ENCODE data around the gene CDK5R1. TPM values are rescaled to one million over a fixed set of nuclear protein-coding genes. Genes with fewer than 3 reads are reported as not detected.
A peak's percentile ranks its signal among the peaks of the same experiment; 100 is the strongest.
"Not testable (repeated sequence)": the region's sequence is repeated elsewhere in the genome, so short reads cannot be mapped to it uniquely, and the experiment has no call there.

CDK5R1 gene
- total RNA-seq, 5 donors from 2014 or later (not counting 1 experiment from before 2014, with no cell fraction given) = 8.1 to 23.8 (median 14.7) TPM

DNA sequence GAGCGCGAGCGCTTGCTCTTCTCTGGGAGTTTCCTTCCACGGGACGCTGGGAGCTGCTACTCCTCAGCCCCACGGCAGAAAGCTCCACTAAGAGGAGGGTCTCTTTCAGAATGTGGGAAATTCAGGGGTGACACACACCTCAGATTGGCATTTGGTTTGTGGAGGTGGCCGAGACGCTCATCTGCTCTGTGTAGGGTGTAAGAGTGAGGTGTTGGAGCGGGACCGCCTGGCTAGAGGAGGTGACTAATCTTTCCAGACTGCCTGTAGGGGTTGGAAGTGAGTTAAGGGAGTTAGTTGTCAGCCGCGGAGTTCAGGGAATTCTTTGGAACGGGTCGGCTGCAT, 41.7 kb upstream of the CDK5R1 start:
- WGBS (ENCODE audit: insufficient coverage) = 0% methylated on average over 10 of the region's 14 CpGs
- no peak for ATAC-seq (replicated peaks in 1 of 4)
- CTCF ChIA-PET = interaction anchor here (0.9 to 6.5 kb wide), 5 partner anchors 18 to 509 kb away, joined by 3 to 63 read pairs (median 8); partner anchors contain the start of gene CDK5R1 (in 1 of the 2)

GRCh38 chr17:32445497-32445896, 41.3 kb upstream of the CDK5R1 start:
- Mint-ChIP-seq H3K9me3 (no peaks in the 10 kb centered on the region), H3K4me3 (peak overlapping the region; percentile 87 to 93 (median 90)), H3K27me3 (no peaks in the 10 kb centered on the region), H3K36me3 (peaks cover 26% of the 10 kb centered on the region), H3K4me1 (peaks cover 33 to 49% (median 44%) of the 10 kb centered on the region in 3 donors), H3K27ac (peak overlapping the region; percentile 75 to 81)
- H3K27ac ChIP-seq (ENCODE audit: low read length) = no peak overlapping the region
- POLR2A ChIA-PET = no interaction called here
- H3K9me3 ChIP-seq = no peaks in the 10 kb centered on the region
- CTCF ChIA-PET = interaction anchor here in 1 of 2 donors (2.0 to 6.5 kb wide), 3 partner anchors 17 to 163 kb away, joined by 8 to 63 read pairs (median 12); partner anchors contain the start of gene CDK5R1
- 4% methylated on average over 3 of the region's 6 CpGs for WGBS (ENCODE audit: insufficient coverage)
- H3K27me3 ChIP-seq (replicated peaks in 1 of 2; ENCODE audit: control insufficient read depth in 2 of 2, extremely low read depth in 1 of 2, insufficient read depth in 2 of 2, low read length in 1 of 2) = no peaks in the 10 kb centered on the region
- peak overlapping the region; percentile 82 to 94 for H3K4me3 ChIP-seq (ENCODE audit: control insufficient read depth in 1 of 2, extremely low read depth in 1 of 2, low read length in 1 of 2)
- DNase-seq (no peak), ATAC-seq (replicated peaks in 1 of 4) (no peak)
- peaks cover 6 to 18% of the 10 kb centered on the region in 2 donors for H3K36me3 ChIP-seq (ENCODE audit: control insufficient read depth in 2 of 2, extremely low read depth in 1 of 2, insufficient read depth in 1 of 2, low read length in 1 of 2)
- H3K4me1 ChIP-seq (ENCODE audit: control insufficient read depth in 1 of 2, extremely low read depth in 1 of 2, insufficient read depth in 2 of 2, low read length in 2 of 2) = peaks cover 12 to 21% of the 10 kb centered on the region in 2 experiments

More for the DNA sequence above, 41.7 kb upstream of the CDK5R1 start:
- Histone ChIP-seq H3K27me3 (replicated peaks in 1 of 2; ENCODE audit: control insufficient read depth in 2 of 2, extremely low read depth in 1 of 2, insufficient read depth in 2 of 2, low read length in 1 of 2) (no peaks in the 10 kb centered on the region), H3K9me3 (no peaks in the 10 kb centered on the region), H3K4me1 (ENCODE audit: control insufficient read depth in 1 of 2, extremely low read depth in 1 of 2, insufficient read depth in 2 of 2, low read length in 2 of 2) (peaks cover 12 to 21% of the 10 kb centered on the region in 2 experiments), H3K4me3 (ENCODE audit: control insufficient read depth in 1 of 2, extremely low read depth in 1 of 2, low read length in 1 of 2) (peak overlapping the region; percentile 82 to 94), H3K36me3 (ENCODE audit: control insufficient read depth in 2 of 2, extremely low read depth in 1 of 2, insufficient read depth in 1 of 2, low read length in 1 of 2) (peaks cover 6 to 18% of the 10 kb centered on the region in 2 donors), H3K27ac (ENCODE audit: low read length) (peak overlapping the region; percentile 56)
- H3K9me3 Mint-ChIP-seq = no peaks in the 10 kb centered on the region
- no peaks in the 10 kb centered on the region for H3K27me3 Mint-ChIP-seq
- H3K36me3 Mint-ChIP-seq = peaks cover 25% of the 10 kb centered on the region
- peaks cover 31 to 47% (median 42%) of the 10 kb centered on the region in 3 donors for H3K4me1 Mint-ChIP-seq
- POLR2A ChIA-PET = no interaction called here
- peak overlapping the region; percentile 87 to 93 (median 90) for H3K4me3 Mint-ChIP-seq
- H3K27ac Mint-ChIP-seq = peak overlapping the region; percentile 75 to 81
- peak in 6 of 35 experiments; percentile 0 to 38 (median 4) for DNase-seq

GRCh38 chr17:32445971-32446370, 40.8 kb upstream of the CDK5R1 start:
- ATAC-seq (replicated peaks in 1 of 4) (no peak), DNase-seq (no peak)
- peaks cover 6 to 23% of the 10 kb centered on the region in 2 donors for H3K36me3 ChIP-seq (ENCODE audit: control insufficient read depth in 2 of 2, extremely low read depth in 1 of 2, insufficient read depth in 1 of 2, low read length in 1 of 2)
- H3K4me3 Mint-ChIP-seq = peak overlapping the region; percentile 87 to 93 (median 90)
- H3K9me3 ChIP-seq = no peaks in the 10 kb centered on the region
- H3K4me1 Mint-ChIP-seq = peaks cover 37 to 50% (median 47%) of the 10 kb centered on the region in 3 donors
- 56% methylated on average over 1 of the region's 2 CpGs for WGBS (ENCODE audit: insufficient coverage)
- H3K4me1 ChIP-seq (ENCODE audit: control insufficient read depth in 1 of 2, extremely low read depth in 1 of 2, insufficient read depth in 2 of 2, low read length in 2 of 2) = peaks cover 12 to 21% of the 10 kb centered on the region in 2 experiments
- H3K4me3 ChIP-seq (ENCODE audit: control insufficient read depth in 1 of 2, extremely low read depth in 1 of 2, low read length in 1 of 2) = no peak overlapping the region
- no peaks in the 10 kb centered on the region for H3K9me3 Mint-ChIP-seq
- no peaks in the 10 kb centered on the region for H3K27me3 ChIP-seq (replicated peaks in 1 of 2; ENCODE audit: control insufficient read depth in 2 of 2, extremely low read depth in 1 of 2, insufficient read depth in 2 of 2, low read length in 1 of 2)
- H3K36me3 Mint-ChIP-seq = peaks cover 27% of the 10 kb centered on the region
- CTCF ChIA-PET = interaction anchor here in 1 of 2 donors (6.5 kb wide), 1 partner anchor 17 kb away, joined by 63 read pairs; no protein-coding TSS in a partner anchor
- POLR2A ChIA-PET = no interaction called here
- no peaks in the 10 kb centered on the region for H3K27me3 Mint-ChIP-seq
- no peak overlapping the region for H3K27ac ChIP-seq (ENCODE audit: low read length)
- peak overlapping the region in 1 of 2 donors; percentile 75 for H3K27ac Mint-ChIP-seq

GRCh38 chr17:32446949-32447348, 39.8 kb upstream of the CDK5R1 start:
- ChIA-PET CTCF (interaction anchor here (0.7 to 6.5 kb wide), 2 partner anchors 16 to 935 kb away, joined by 3 to 63 read pairs; no protein-coding TSS in a partner anchor), POLR2A (no interaction called here)
- H3K4me3 ChIP-seq (ENCODE audit: control insufficient read depth in 1 of 2, extremely low read depth in 1 of 2, low read length in 1 of 2) = no peak overlapping the region
- peaks cover 42 to 52% (median 52%) of the 10 kb centered on the region in 3 donors for H3K4me1 Mint-ChIP-seq
- peaks cover 12 to 21% of the 10 kb centered on the region in 2 experiments for H3K4me1 ChIP-seq (ENCODE audit: control insufficient read depth in 1 of 2, extremely low read depth in 1 of 2, insufficient read depth in 2 of 2, low read length in 2 of 2)
- H3K9me3 ChIP-seq = no peaks in the 10 kb centered on the region
- H3K27ac ChIP-seq (ENCODE audit: low read length) = no peak overlapping the region
- H3K27me3 Mint-ChIP-seq = no peaks in the 10 kb centered on the region
- DNase-seq = no peak
- H3K27ac Mint-ChIP-seq = no peak overlapping the region
- WGBS (ENCODE audit: insufficient coverage) = 100% methylated on average over 2 of the region's 2 CpGs
- H3K9me3 Mint-ChIP-seq = no peaks in the 10 kb centered on the region
- no peak for ATAC-seq (replicated peaks in 1 of 4)
- peaks cover 27% of the 10 kb centered on the region for H3K36me3 Mint-ChIP-seq
- peaks cover 6 to 32% of the 10 kb centered on the region in 2 donors for H3K36me3 ChIP-seq (ENCODE audit: control insufficient read depth in 2 of 2, extremely low read depth in 1 of 2, insufficient read depth in 1 of 2, low read length in 1 of 2)
- H3K4me3 Mint-ChIP-seq = peak overlapping the region in 2 of 3 donors; percentile 21 to 93
- H3K27me3 ChIP-seq (replicated peaks in 1 of 2; ENCODE audit: control insufficient read depth in 2 of 2, extremely low read depth in 1 of 2, insufficient read depth in 2 of 2, low read length in 1 of 2) = no peaks in the 10 kb centered on the region

DNA sequence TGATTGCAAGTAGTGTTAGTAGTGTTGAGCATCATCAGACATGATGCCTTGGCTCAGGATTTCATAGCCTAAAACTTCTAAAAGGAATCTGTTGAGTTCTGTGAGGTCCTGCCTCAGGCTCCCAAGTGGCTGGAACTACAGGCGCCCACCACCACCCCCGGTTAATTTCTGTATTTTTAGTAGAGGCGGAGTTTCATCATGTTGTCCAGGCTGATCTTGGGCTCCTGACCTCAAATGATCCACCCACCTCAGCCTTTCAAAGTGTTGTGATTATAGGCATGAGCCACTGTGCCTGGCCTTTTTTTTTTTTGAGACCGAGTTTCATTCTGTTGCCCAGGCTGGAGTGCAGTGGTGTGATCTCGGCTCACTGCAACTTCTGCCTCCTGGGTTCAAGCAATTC, 36.8 kb upstream of the CDK5R1 start:
- POLR2A ChIA-PET = no interaction called here
- H3K4me3 Mint-ChIP-seq = no peak overlapping the region
- no peaks in the 10 kb centered on the region for H3K27me3 Mint-ChIP-seq
- ATAC-seq (replicated peaks in 1 of 4) (no peak), DNase-seq (no peak)
- H3K27ac Mint-ChIP-seq = no peak overlapping the region
- CTCF ChIA-PET = interaction anchor here (1.5 to 6.5 kb wide), 2 partner anchors 12 to 13 kb away, joined by 5 to 63 read pairs; no protein-coding TSS in a partner anchor
- peaks cover 53 to 69% (median 58%) of the 10 kb centered on the region in 3 donors for H3K4me1 Mint-ChIP-seq
- H3K27ac ChIP-seq (ENCODE audit: low read length) = no peak overlapping the region
- H3K4me1 ChIP-seq (ENCODE audit: control insufficient read depth in 1 of 2, extremely low read depth in 1 of 2, insufficient read depth in 2 of 2, low read length in 2 of 2) = peaks cover 12 to 13% of the 10 kb centered on the region in 2 experiments
- WGBS (ENCODE audit: insufficient coverage) = 100% methylated on average over 1 of the region's 5 CpGs
- H3K4me3 ChIP-seq (ENCODE audit: control insufficient read depth in 1 of 2, extremely low read depth in 1 of 2, low read length in 1 of 2) = no peak overlapping the region
- no peaks in the 10 kb centered on the region for H3K9me3 ChIP-seq
- no peaks in the 10 kb centered on the region for H3K9me3 Mint-ChIP-seq
- peaks cover 55% of the 10 kb centered on the region for H3K36me3 Mint-ChIP-seq
- H3K27me3 ChIP-seq (replicated peaks in 1 of 2; ENCODE audit: control insufficient read depth in 2 of 2, extremely low read depth in 1 of 2, insufficient read depth in 2 of 2, low read length in 1 of 2) = no peaks in the 10 kb centered on the region
- peaks cover 10 to 58% of the 10 kb centered on the region in 2 donors for H3K36me3 ChIP-seq (ENCODE audit: control insufficient read depth in 2 of 2, extremely low read depth in 1 of 2, insufficient read depth in 1 of 2, low read length in 1 of 2)

- H3K27ac Mint-ChIP-seq; DNase-seq; H3K4me3 Mint-ChIP-seq; H3K4me3 ChIP-seq (ENCODE audit: control insufficient read depth in 1 of 2, extremely low read depth in 1 of 2, low read length in 1 of 2); H3K27me3 Mint-ChIP-seq; H3K27ac ChIP-seq (ENCODE audit: low read length); POLR2A ChIA-PET; H3K9me3 Mint-ChIP-seq; ATAC-seq (replicated peaks in 1 of 4); H3K9me3 ChIP-seq; H3K27me3 ChIP-seq (replicated peaks in 1 of 2; ENCODE audit: control insufficient read depth in 2 of 2, extremely low read depth in 1 of 2, insufficient read depth in 2 of 2, low read length in 1 of 2): not testable (repeated sequence)
- Histone ChIP-seq H3K36me3 (ENCODE audit: control insufficient read depth in 2 of 2, extremely low read depth in 1 of 2, insufficient read depth in 1 of 2, low read length in 1 of 2) (peaks cover 12 to 62% of the 10 kb centered on the region in 2 donors), H3K4me1 (ENCODE audit: control insufficient read depth in 1 of 2, extremely low read depth in 1 of 2, insufficient read depth in 2 of 2, low read length in 2 of 2) (peaks cover 8 to 11% of the 10 kb centered on the region in 2 experiments)
- peaks cover 59% of the 10 kb centered on the region for H3K36me3 Mint-ChIP-seq
- no CpG with 5 or more reads among the region's 6 CpGs for WGBS (ENCODE audit: insufficient coverage)
- peaks cover 49 to 65% (median 54%) of the 10 kb centered on the region in 3 donors for H3K4me1 Mint-ChIP-seq
- CTCF ChIA-PET = interaction anchor here in 1 of 2 donors (0.6 kb wide), 1 partner anchor 11 kb away, joined by 3 read pairs; no protein-coding TSS in a partner anchor
Observed at GRCh38 chr17:32450379-32450778, 36.4 kb upstream of the CDK5R1 start.
